ENCODE data around the gene PCYT1B.

Gene PCYT1B

GRCh38 chrX:24515447-24515846 lies 131.7 kb downstream of the PCYT1B start:
- DNase-seq = no peak

- no peak for DNase-seq
Observed at GRCh38 chrX:24513416-24513815, 133.7 kb downstream of the PCYT1B start.

GRCh38 chrX:24508375-24508774 lies 138.8 kb downstream of the PCYT1B start:
- DNase-seq = no peak
